Activated T-helper 17 cell treated with anti-CD3 and anti-CD28 coated beads, Interleukin-2, amount 50 U/mL, for 72 hours (primary cell): ENCODE measurements around the gene MYORG. TPM values are rescaled to one million over a fixed set of nuclear protein-coding genes. Genes with fewer than 3 reads are reported as not detected.

Experiments used
- ATAC-seq: fragments of 150-1000 bp; cut with Tn5 transposase; replicated peaks from 2 replicates; pipeline ENCODE4 v1.10.0; 2021; ENCODE audit warnings: mild to moderate bottlenecking, moderate library complexity
- H3K27ac Mint-ChIP-seq: one replicate; pipeline ENCODE4 v1.8.0; 2022; ENCODE audit warnings: mixed read lengths
- H3K27me3 Mint-ChIP-seq: one replicate; pipeline ENCODE4 v1.8.0; 2022; ENCODE audit warnings: mixed read lengths
- H3K36me3 Mint-ChIP-seq: one replicate; pipeline ENCODE4 v1.8.0; 2022; ENCODE audit warnings: low read depth, mild to moderate bottlenecking, mixed read lengths
- H3K4me1 Mint-ChIP-seq: one replicate; pipeline ENCODE4 v1.8.0; 2022; ENCODE audit warnings: mixed read lengths
- H3K4me3 Mint-ChIP-seq: one replicate; pipeline ENCODE4 v1.8.0; 2022; ENCODE audit warnings: mild to moderate bottlenecking, mixed read lengths
- H3K9me3 Mint-ChIP-seq: one replicate; pipeline ENCODE4 v1.8.0; 2022; ENCODE audit warnings: mixed read lengths
- total RNA-seq, 2 donors: library from RNA; stranded (reverse); gene quantifications; one replicate each; pipeline ENCODE4 v1.2.3, GENCODE V29; 2022

MYORG gene
- total RNA-seq: 1 to 10 TPM; 1.6 to 3.5 TPM

- peak; percentile 87 for ATAC-seq
- H3K4me3 Mint-ChIP-seq: peak within 1 kb of the TSS; percentile 80
- H3K4me1 Mint-ChIP-seq: peaks cover 7% of the 10 kb centered on the region
- peak within 1 kb of the TSS; percentile 42 for H3K27ac Mint-ChIP-seq
- no peaks in the 10 kb centered on the region for H3K36me3 Mint-ChIP-seq
- H3K9me3 Mint-ChIP-seq: no peaks in the 10 kb centered on the region
- H3K27me3 Mint-ChIP-seq: no peaks in the 10 kb centered on the region
These were observed at the start of gene MYORG for GRCh38 chr9:34376596-34377403. MYORG (minus strand) TSS chr9:34376898; CDS start chr9:34372943, 3,955 bp downstream.

GRCh38 chr9:34419716-34420504, 43.2 kb upstream of the MYORG start:
- H3K4me3 Mint-ChIP-seq: no peak overlapping the region
- H3K4me1 Mint-ChIP-seq: peaks cover 3% of the 10 kb centered on the region
- H3K9me3 Mint-ChIP-seq: no peaks in the 10 kb centered on the region
- no peaks in the 10 kb centered on the region for H3K36me3 Mint-ChIP-seq
- no peaks in the 10 kb centered on the region for H3K27me3 Mint-ChIP-seq
- no peak for ATAC-seq
- no peak overlapping the region for H3K27ac Mint-ChIP-seq

GRCh38 chr9:34417734-34418133, 41.0 kb upstream of the MYORG start:
- ATAC-seq: no peak
- Mint-ChIP-seq H3K4me1 (peaks cover 3% of the 10 kb centered on the region), H3K4me3 (no peak overlapping the region), H3K9me3 (peaks cover 1% of the 10 kb centered on the region), H3K27me3 (no peaks in the 10 kb centered on the region), H3K27ac (no peak overlapping the region), H3K36me3 (no peaks in the 10 kb centered on the region)

GRCh38 chr9:34413231-34413852, 36.6 kb upstream of the MYORG start:
- H3K4me3 Mint-ChIP-seq: no peak overlapping the region
- no peak for ATAC-seq
- no peak overlapping the region for H3K27ac Mint-ChIP-seq
- H3K27me3 Mint-ChIP-seq: no peaks in the 10 kb centered on the region
- H3K4me1 Mint-ChIP-seq: peaks cover 1% of the 10 kb centered on the region
- no peaks in the 10 kb centered on the region for H3K36me3 Mint-ChIP-seq
- H3K9me3 Mint-ChIP-seq: peaks cover 4% of the 10 kb centered on the region

- no peak for ATAC-seq
- Mint-ChIP-seq H3K27me3 (no peaks in the 10 kb centered on the region), H3K27ac (no peak overlapping the region), H3K36me3 (no peaks in the 10 kb centered on the region), H3K4me3 (no peak overlapping the region), H3K9me3 (peaks cover 4% of the 10 kb centered on the region), H3K4me1 (no peaks in the 10 kb centered on the region)
These were observed 35.6 kb upstream of the MYORG start for GRCh38 chr9:34412336-34412735.

GRCh38 chr9:34409154-34409553, 32.5 kb upstream of the MYORG start:
- Mint-ChIP-seq H3K9me3 (peaks cover 4% of the 10 kb centered on the region), H3K4me1 (no peaks in the 10 kb centered on the region), H3K27me3 (no peaks in the 10 kb centered on the region), H3K27ac (no peak overlapping the region), H3K36me3 (no peaks in the 10 kb centered on the region), H3K4me3 (no peak overlapping the region)
- ATAC-seq: no peak

- Mint-ChIP-seq H3K4me1 (no peaks in the 10 kb centered on the region), H3K27me3 (no peaks in the 10 kb centered on the region), H3K27ac (no peak overlapping the region), H3K36me3 (peaks cover 9% of the 10 kb centered on the region), H3K9me3 (peaks cover 4% of the 10 kb centered on the region), H3K4me3 (no peak overlapping the region)
- ATAC-seq: no peak
These were observed 31.5 kb upstream of the MYORG start for GRCh38 chr9:34408173-34408572.

GRCh38 chr9:34406219-34406618, 29.5 kb upstream of the MYORG start:
- no peak overlapping the region for H3K27ac Mint-ChIP-seq
- H3K4me3 Mint-ChIP-seq: no peak overlapping the region
- ATAC-seq: no peak
- no peaks in the 10 kb centered on the region for H3K4me1 Mint-ChIP-seq
- peaks cover 14% of the 10 kb centered on the region for H3K36me3 Mint-ChIP-seq
- H3K9me3 Mint-ChIP-seq: no peaks in the 10 kb centered on the region
- H3K27me3 Mint-ChIP-seq: no peaks in the 10 kb centered on the region

- no peaks in the 10 kb centered on the region for H3K9me3 Mint-ChIP-seq
- H3K27me3 Mint-ChIP-seq: no peaks in the 10 kb centered on the region
- no peak overlapping the region for H3K4me3 Mint-ChIP-seq
- H3K27ac Mint-ChIP-seq: no peak overlapping the region
- ATAC-seq: no peak
- peaks cover 14% of the 10 kb centered on the region for H3K36me3 Mint-ChIP-seq
- H3K4me1 Mint-ChIP-seq: no peaks in the 10 kb centered on the region
These were observed 29.0 kb upstream of the MYORG start for GRCh38 chr9:34405719-34406118.

- ATAC-seq: peak; percentile 44
- Mint-ChIP-seq H3K4me3 (no peak overlapping the region), H3K4me1 (no peaks in the 10 kb centered on the region), H3K27me3 (no peaks in the 10 kb centered on the region), H3K36me3 (peaks cover 20% of the 10 kb centered on the region), H3K27ac (no peak overlapping the region), H3K9me3 (no peaks in the 10 kb centered on the region)
These were observed 27.1 kb upstream of the MYORG start for GRCh38 chr9:34403554-34404380.

GRCh38 chr9:34400686-34401602, 24.2 kb upstream of the MYORG start:
- Mint-ChIP-seq H3K27ac (no peak overlapping the region), H3K4me1 (no peaks in the 10 kb centered on the region), H3K4me3 (no peak overlapping the region), H3K9me3 (no peaks in the 10 kb centered on the region), H3K36me3 (peaks cover 20% of the 10 kb centered on the region), H3K27me3 (no peaks in the 10 kb centered on the region)
- no peak for ATAC-seq

- Mint-ChIP-seq H3K27me3 (no peaks in the 10 kb centered on the region), H3K9me3 (no peaks in the 10 kb centered on the region), H3K4me3 (no peak overlapping the region), H3K4me1 (no peaks in the 10 kb centered on the region), H3K27ac (no peak overlapping the region), H3K36me3 (peaks cover 20% of the 10 kb centered on the region)
- ATAC-seq: no peak
These were observed 23.6 kb upstream of the MYORG start for GRCh38 chr9:34400275-34400674.

GRCh38 chr9:34399729-34400128, 23.0 kb upstream of the MYORG start:
- Mint-ChIP-seq H3K9me3 (no peaks in the 10 kb centered on the region), H3K4me1 (no peaks in the 10 kb centered on the region), H3K4me3 (no peak overlapping the region), H3K27ac (no peak overlapping the region), H3K27me3 (no peaks in the 10 kb centered on the region), H3K36me3 (peaks cover 20% of the 10 kb centered on the region)
- no peak for ATAC-seq
